Activated naive CD8-positive, alpha-beta T cell (primary cell): Measurements from ENCODE around the gene KAZN.
"Not testable (repeated sequence)": the region's sequence is repeated elsewhere in the genome, so short reads cannot be mapped to it uniquely, and the experiment has no call there.

Experiments used
- H3K27ac Mint-ChIP-seq: one replicate; pipeline ENCODE4 v1.8.0; 2021; ENCODE audit warnings: mixed read lengths
- H3K27me3 Mint-ChIP-seq: one replicate; pipeline ENCODE4 v1.8.0; 2021; ENCODE audit warnings: mixed read lengths
- H3K36me3 Mint-ChIP-seq: one replicate; pipeline ENCODE4 v1.8.0; 2021; ENCODE audit warnings: mixed read lengths
- H3K4me1 Mint-ChIP-seq: one replicate; pipeline ENCODE4 v1.8.0; 2021; ENCODE audit warnings: low read depth, mixed read lengths
- H3K4me3 Mint-ChIP-seq: one replicate; pipeline ENCODE4 v1.8.0; 2021; ENCODE audit warnings: mild to moderate bottlenecking, mixed read lengths
- H3K9me3 Mint-ChIP-seq: one replicate; pipeline ENCODE4 v1.8.0; 2021; ENCODE audit warnings: low read depth, mixed read lengths

KAZN gene

DNA sequence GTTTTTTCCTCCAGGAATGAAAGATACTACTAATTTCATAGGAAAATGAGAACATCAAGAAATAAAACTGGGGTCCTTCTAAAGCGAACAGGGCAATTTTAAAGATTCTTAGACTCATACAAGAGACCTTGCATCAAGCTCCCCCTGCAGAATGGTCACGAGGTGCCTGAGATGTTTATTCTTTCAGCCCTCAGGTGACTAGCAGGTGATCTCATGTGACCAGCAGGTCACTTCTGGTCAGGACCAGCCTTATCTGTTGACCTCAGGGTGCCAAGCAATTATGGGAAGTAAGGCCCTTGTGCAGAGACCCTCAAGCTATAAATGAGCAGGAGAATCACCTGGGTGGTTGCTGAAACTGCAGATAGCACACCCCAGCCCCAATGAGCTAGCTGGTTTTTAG, 534.5 kb downstream of the KAZN start:
- Mint-ChIP-seq H3K9me3 (no peaks in the 10 kb centered on the region), H3K4me1 (no peaks in the 10 kb centered on the region), H3K4me3 (no peak overlapping the region), H3K27me3 (peaks cover 28% of the 10 kb centered on the region), H3K27ac (no peak overlapping the region), H3K36me3 (no peaks in the 10 kb centered on the region)

GRCh38 chr1:15134285-15134684, 535.8 kb downstream of the KAZN start:
- H3K4me3 Mint-ChIP-seq: no peak overlapping the region
- H3K27ac Mint-ChIP-seq: no peak overlapping the region
- H3K36me3 Mint-ChIP-seq: no peaks in the 10 kb centered on the region
- no peaks in the 10 kb centered on the region for H3K4me1 Mint-ChIP-seq
- peaks cover 33% of the 10 kb centered on the region for H3K27me3 Mint-ChIP-seq
- H3K9me3 Mint-ChIP-seq: no peaks in the 10 kb centered on the region

DNA sequence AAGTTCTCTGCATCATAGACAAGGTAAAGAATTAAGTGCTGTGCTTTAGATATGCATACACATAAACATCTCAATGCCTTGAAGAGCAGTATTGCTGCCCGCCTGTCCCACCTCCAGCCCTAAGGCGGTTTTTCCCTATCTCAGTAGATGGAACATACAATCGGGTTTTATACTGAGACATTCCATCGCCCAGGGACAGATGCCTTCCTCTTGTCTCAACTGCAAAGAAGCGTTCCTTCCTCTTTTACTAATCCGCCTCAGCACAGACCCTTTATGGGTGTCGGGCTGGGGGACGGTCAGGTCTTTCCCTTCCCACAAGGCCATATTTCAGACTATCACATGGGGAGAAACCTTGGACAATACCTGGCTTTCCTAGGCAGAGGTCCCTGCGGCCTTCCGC, 537.1 kb downstream of the KAZN start:
- peaks cover 37% of the 10 kb centered on the region for H3K27me3 Mint-ChIP-seq
- H3K27ac Mint-ChIP-seq, H3K4me1 Mint-ChIP-seq, H3K36me3 Mint-ChIP-seq, H3K4me3 Mint-ChIP-seq, H3K9me3 Mint-ChIP-seq: not testable (repeated sequence)

GRCh38 chr1:15137809-15138208, 539.3 kb downstream of the KAZN start:
- H3K4me1 Mint-ChIP-seq: peaks cover 2% of the 10 kb centered on the region
- no peak overlapping the region for H3K27ac Mint-ChIP-seq
- H3K36me3 Mint-ChIP-seq: no peaks in the 10 kb centered on the region
- H3K4me3 Mint-ChIP-seq: no peak overlapping the region
- H3K9me3 Mint-ChIP-seq: no peaks in the 10 kb centered on the region
- peaks cover 41% of the 10 kb centered on the region for H3K27me3 Mint-ChIP-seq

GRCh38 chr1:15139654-15140350, 541.3 kb downstream of the KAZN start:
- no peaks in the 10 kb centered on the region for H3K9me3 Mint-ChIP-seq
- H3K27ac Mint-ChIP-seq: no peak overlapping the region
- peaks cover 2% of the 10 kb centered on the region for H3K4me1 Mint-ChIP-seq
- H3K36me3 Mint-ChIP-seq: no peaks in the 10 kb centered on the region
- no peak overlapping the region for H3K4me3 Mint-ChIP-seq
- peaks cover 35% of the 10 kb centered on the region for H3K27me3 Mint-ChIP-seq

DNA sequence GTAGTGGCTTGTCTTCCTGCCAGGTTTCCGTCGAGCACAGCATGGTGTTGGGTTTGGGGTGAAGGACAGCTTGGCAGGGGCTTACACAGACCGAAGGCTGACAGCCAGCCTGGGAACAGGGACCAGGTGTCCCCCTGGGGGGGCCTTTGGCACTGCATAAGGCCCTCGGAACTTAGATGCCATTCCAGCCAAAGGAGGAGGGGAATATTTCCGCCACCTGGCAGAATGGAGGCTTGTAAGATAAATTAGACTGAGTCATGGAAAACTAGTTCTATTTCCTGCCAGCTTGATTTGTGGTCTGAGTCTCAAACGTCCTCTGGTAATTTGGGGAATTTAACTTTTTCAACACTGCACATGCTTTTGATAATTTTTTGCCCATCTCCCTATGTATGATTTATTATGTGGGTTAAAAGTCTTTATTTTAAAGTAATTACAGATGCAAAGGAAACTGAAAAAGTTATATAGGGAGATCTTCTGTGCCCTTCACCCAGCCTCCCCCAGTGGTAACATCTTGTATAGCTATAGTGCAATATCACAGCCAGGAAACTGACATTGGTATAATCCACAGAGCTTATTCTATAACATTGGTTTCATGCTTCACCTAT, 543.6 kb downstream of the KAZN start:
- Mint-ChIP-seq H3K4me1 (peaks cover 2% of the 10 kb centered on the region), H3K4me3 (no peak overlapping the region), H3K27ac (no peak overlapping the region), H3K27me3 (peaks cover 24% of the 10 kb centered on the region), H3K9me3 (no peaks in the 10 kb centered on the region), H3K36me3 (no peaks in the 10 kb centered on the region)

- no peak overlapping the region for H3K4me3 Mint-ChIP-seq
- no peaks in the 10 kb centered on the region for H3K9me3 Mint-ChIP-seq
- H3K27ac Mint-ChIP-seq: no peak overlapping the region
- H3K4me1 Mint-ChIP-seq: peaks cover 2% of the 10 kb centered on the region
- H3K36me3 Mint-ChIP-seq: no peaks in the 10 kb centered on the region
- H3K27me3 Mint-ChIP-seq: peaks cover 29% of the 10 kb centered on the region
Observed at GRCh38 chr1:15145327-15145726, 546.8 kb downstream of the KAZN start.

DNA sequence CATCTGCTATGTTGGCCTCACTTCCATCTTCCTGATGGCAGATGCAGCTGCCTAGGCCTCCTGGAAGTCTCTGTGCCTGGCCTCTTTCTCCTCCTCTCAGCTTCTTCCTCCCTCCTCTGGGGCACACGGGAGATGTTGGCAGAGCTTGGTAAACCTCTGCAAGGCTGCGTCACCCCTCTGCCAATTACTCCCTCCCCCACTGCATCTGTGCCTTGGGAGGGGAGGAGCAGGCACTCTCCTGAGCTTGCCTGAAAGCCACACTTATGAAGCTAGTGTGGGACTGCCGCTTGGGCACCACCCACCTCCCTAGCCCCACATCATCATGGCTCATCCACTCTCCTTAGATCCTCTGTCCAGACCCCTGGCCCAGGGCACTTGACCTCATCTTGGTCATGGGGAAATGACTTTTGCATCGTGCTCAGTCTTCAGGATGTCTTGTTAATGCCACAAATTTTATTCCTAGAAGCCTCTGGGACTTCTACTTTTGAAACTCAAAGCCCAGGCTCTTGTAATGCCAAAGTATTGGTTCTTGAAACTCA, 547.7 kb downstream of the KAZN start:
- H3K27ac Mint-ChIP-seq: no peak overlapping the region
- H3K4me3 Mint-ChIP-seq: no peak overlapping the region
- H3K9me3 Mint-ChIP-seq: no peaks in the 10 kb centered on the region
- peaks cover 2% of the 10 kb centered on the region for H3K4me1 Mint-ChIP-seq
- peaks cover 32% of the 10 kb centered on the region for H3K27me3 Mint-ChIP-seq
- H3K36me3 Mint-ChIP-seq: peaks cover 2% of the 10 kb centered on the region

DNA sequence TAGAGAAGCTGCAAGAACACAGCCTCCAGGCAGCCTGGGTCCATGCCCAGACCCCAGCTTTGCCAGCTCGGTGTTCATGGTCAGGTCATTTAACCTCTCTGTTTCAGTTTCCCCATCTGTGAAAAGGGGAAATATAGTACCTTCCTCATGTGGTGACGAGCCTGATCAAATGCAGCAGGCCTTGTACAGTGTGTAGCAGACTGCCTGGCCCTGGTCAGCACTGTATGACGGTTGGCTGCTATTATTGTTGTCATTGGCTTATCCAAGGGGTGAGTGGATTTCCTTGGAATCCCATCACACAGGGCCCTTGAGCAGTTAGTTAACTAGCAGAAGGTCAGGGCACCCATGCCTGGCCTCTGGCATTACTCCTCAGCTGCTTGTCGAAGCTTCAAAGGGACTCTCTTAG, 548.5 kb downstream of the KAZN start:
- no peak overlapping the region for H3K27ac Mint-ChIP-seq
- peaks cover 3% of the 10 kb centered on the region for H3K4me1 Mint-ChIP-seq
- peaks cover 35% of the 10 kb centered on the region for H3K27me3 Mint-ChIP-seq
- no peaks in the 10 kb centered on the region for H3K9me3 Mint-ChIP-seq
- H3K36me3 Mint-ChIP-seq: peaks cover 2% of the 10 kb centered on the region
- no peak overlapping the region for H3K4me3 Mint-ChIP-seq

DNA sequence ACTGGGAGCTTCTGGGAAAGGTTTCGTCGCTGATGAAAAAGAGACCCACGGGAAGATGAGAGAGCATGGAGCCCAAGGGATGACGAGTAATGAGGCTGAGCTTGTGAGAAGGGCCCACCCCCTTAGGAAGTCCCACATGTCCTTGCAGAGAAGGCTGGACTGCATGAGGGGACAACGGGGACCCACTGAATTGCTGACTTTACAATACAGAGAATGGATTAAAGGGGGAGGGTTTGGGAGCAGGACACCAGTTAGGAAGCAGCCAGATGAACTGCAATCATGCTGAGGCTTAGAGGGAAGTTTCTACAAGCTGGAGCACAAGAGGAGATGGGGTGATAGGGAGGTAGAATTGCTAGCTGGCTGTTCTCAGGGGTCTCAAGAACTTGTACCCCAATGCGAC, 549.5 kb downstream of the KAZN start:
- Mint-ChIP-seq H3K4me3 (no peak overlapping the region), H3K36me3 (peaks cover 2% of the 10 kb centered on the region), H3K4me1 (peaks cover 6% of the 10 kb centered on the region), H3K9me3 (no peaks in the 10 kb centered on the region), H3K27ac (no peak overlapping the region), H3K27me3 (peaks cover 35% of the 10 kb centered on the region)

DNA sequence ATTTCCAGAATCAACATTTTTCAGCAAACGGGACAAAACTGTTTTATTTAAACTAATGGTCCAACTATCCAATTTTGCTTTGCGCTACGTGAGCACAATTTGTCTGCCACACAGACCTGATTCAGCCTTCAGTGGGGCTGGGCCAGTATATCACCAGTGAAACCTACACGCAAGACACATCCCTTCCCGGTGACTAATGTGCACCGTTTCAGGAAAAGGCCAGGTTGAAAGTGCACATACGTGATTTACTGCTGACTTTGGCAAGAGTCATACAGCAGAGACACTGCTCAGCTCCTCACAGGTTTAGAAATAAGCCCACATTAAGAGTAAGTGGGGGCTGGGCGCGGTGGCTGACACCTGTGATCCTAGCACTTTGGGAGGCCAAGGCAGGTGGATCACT, 550.0 kb downstream of the KAZN start:
- peaks cover 32% of the 10 kb centered on the region for H3K27me3 Mint-ChIP-seq

GRCh38 chr1:15148941-15149340, 550.5 kb downstream of the KAZN start:
- Mint-ChIP-seq H3K27me3 (peaks cover 32% of the 10 kb centered on the region), H3K9me3 (no peaks in the 10 kb centered on the region), H3K4me3 (no peak overlapping the region), H3K27ac (no peak overlapping the region), H3K4me1 (peaks cover 6% of the 10 kb centered on the region), H3K36me3 (peaks cover 2% of the 10 kb centered on the region)

More for the DNA sequence above, 550.0 kb downstream of the KAZN start:
- Mint-ChIP-seq H3K9me3 (no peaks in the 10 kb centered on the region), H3K27ac (no peak overlapping the region), H3K36me3 (peaks cover 2% of the 10 kb centered on the region), H3K4me1 (peaks cover 6% of the 10 kb centered on the region), H3K4me3 (no peak overlapping the region)

GRCh38 chr1:15150376-15150775, 551.9 kb downstream of the KAZN start:
- H3K4me1 Mint-ChIP-seq: peaks cover 11% of the 10 kb centered on the region
- peaks cover 36% of the 10 kb centered on the region for H3K27me3 Mint-ChIP-seq
- H3K9me3 Mint-ChIP-seq: no peaks in the 10 kb centered on the region
- H3K27ac Mint-ChIP-seq: no peak overlapping the region
- no peak overlapping the region for H3K4me3 Mint-ChIP-seq
- peaks cover 2% of the 10 kb centered on the region for H3K36me3 Mint-ChIP-seq

GRCh38 chr1:15151377-15151806, 552.9 kb downstream of the KAZN start:
- H3K36me3 Mint-ChIP-seq: peaks cover 2% of the 10 kb centered on the region
- H3K4me1 Mint-ChIP-seq: peaks cover 21% of the 10 kb centered on the region
- peaks cover 38% of the 10 kb centered on the region for H3K27me3 Mint-ChIP-seq
- no peak overlapping the region for H3K4me3 Mint-ChIP-seq
- no peak overlapping the region for H3K27ac Mint-ChIP-seq
- no peaks in the 10 kb centered on the region for H3K9me3 Mint-ChIP-seq

DNA sequence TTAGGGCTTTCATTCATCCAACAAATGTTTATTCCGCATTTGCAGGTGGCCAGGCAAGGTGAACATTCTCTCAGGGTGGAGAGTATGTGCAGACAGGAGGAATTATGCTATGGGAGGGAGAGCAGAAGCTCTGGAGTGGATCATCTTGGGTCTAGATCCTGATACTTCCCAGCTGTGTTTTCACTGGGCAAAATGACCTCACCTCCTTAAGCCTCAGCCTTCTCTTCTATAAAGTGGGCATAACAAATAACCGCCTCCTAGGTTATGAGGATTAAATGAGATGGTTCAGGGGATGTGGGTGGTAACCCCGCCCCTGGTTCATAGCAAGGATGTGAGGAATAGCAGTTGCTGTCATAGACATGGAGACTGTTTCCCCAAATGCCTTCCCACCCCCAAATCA, 553.4 kb downstream of the KAZN start:
- Mint-ChIP-seq H3K27me3 (peaks cover 38% of the 10 kb centered on the region), H3K9me3 (no peaks in the 10 kb centered on the region), H3K27ac (no peak overlapping the region), H3K4me3 (peak overlapping the region; percentile 75), H3K4me1 (peaks cover 25% of the 10 kb centered on the region), H3K36me3 (peaks cover 2% of the 10 kb centered on the region)
